HCT116 (cell line): ENCODE data around the gene DCN. TPM values are rescaled to one million over a fixed set of nuclear protein-coding genes. Genes with fewer than 3 reads are reported as not detected.

Source experiments
- ATAC-seq: fragments of 200-7000 bp; cut with Tn5 transposase; 2 replicates; pipeline ENCODE4 v1.9.1; 2020; ENCODE audit warnings: mild to moderate bottlenecking, moderate library complexity
- BruUV-seq: library from RNA; stranded (reverse); fragments of 400-500 nt; replicated peaks from 2 replicates; lab custom pipeline; 2021; lab: Mats Ljungman, UMichigan
- CTCF ChIA-PET: fragments of 300-600 bp; sonication (Branson Sonifier 250); formaldehyde crosslinking; loops from one replicate; lab custom pipeline; 2021; ENCODE audit warnings: antibody characterized with exemption; lab: Charles Lee
- POLR2A ChIA-PET: fragments of 300-600, 350-600 bp; sonication (Branson Sonifier 250); formaldehyde crosslinking; loops from one replicate; lab custom pipeline; 2021; ENCODE audit warnings: antibody characterized with exemption; lab: Charles Lee
- RAD21 ChIA-PET, 2 experiments: fragments of 300-600 bp; sonication (Branson Sonifier 250); formaldehyde crosslinking; loops; one replicate each; lab custom pipeline; 2023; ENCODE audit warnings: low total read pairs in 2 of 2; ENCODE audit not compliant: uncharacterized antibody in 2 of 2, unreplicated experiment in 2 of 2, low non-redundant PET in 1 of 2; lab: Charles Lee
- DNase-seq: peaks from one replicate; pipeline ENCODE4 v3.0.0-alpha.2; 2010; ENCODE audit warnings: low read depth, low spot score
- H2AFZ ChIP-seq: fragments of 200-600 bp; shearing (Covaris generic), sonication (generic); 2 replicates; pipeline ENCODE4 v1.6.1; 2017; ENCODE audit warnings: low read depth, mixed run types, mixed read lengths, antibody characterized with exemption, low read length; ENCODE audit not compliant: poor library complexity, severe bottlenecking
- H3K27ac ChIP-seq: 2 replicates; pipeline ENCODE4 v1.5.1; 2012; ENCODE audit warnings: low read depth, low read length
- H3K27me3 ChIP-seq: fragments of 200-600 bp; sonication (generic); 2 replicates; pipeline ENCODE4 v1.6.1; 2016; ENCODE audit warnings: mixed run types, low read length, mixed read lengths; ENCODE audit not compliant: insufficient read depth
- H3K36me3 ChIP-seq, 2 experiments: fragments of 200-500 bp in 1 of 2; fragments of 200-600 bp in 1 of 2; sonication (Bioruptor generic) in 1 of 2; sonication (generic) in 1 of 2; 2 replicates each; pipeline versions ENCODE4 v1.5.1 to v1.6.1; 2014 to 2016; ENCODE audit warnings: low read length in 2 of 2, inconsistent platforms in 1 of 2, mixed read lengths in 1 of 2, mixed run types in 1 of 2; ENCODE audit not compliant: insufficient read depth in 2 of 2, control insufficient read depth in 1 of 2
- H3K4me1 ChIP-seq, 2 experiments: fragments of 200-600 bp in 1 of 2; sonication (generic) in 1 of 2; 2 replicates each; pipeline versions ENCODE4 v1.5.1 to v1.6.1; 2012 to 2017; ENCODE audit warnings: low read length in 2 of 2, inconsistent platforms in 1 of 2, mild to moderate bottlenecking in 1 of 2, mixed read lengths in 1 of 2, mixed run types in 1 of 2, moderate library complexity in 1 of 2; ENCODE audit not compliant: insufficient read depth in 2 of 2, control insufficient read depth in 1 of 2
- H3K4me2 ChIP-seq: fragments of 200-600 bp; sonication (generic); 2 replicates; pipeline ENCODE4 v1.6.1; 2017; ENCODE audit warnings: mixed run types, low read length, mixed read lengths
- H3K4me3 ChIP-seq, 2 experiments: fragments of 200-600 bp in 1 of 2; sonication (generic) in 1 of 2; replicated peaks in 1 of 2; 2 replicates each; pipeline ENCODE4 v1.5.1; 2011 to 2016; ENCODE audit warnings: low read length in 2 of 2, control low read depth in 1 of 2, low read depth in 1 of 2, mild to moderate bottlenecking in 1 of 2, mixed read lengths in 1 of 2, mixed run types in 1 of 2
- H3K79me2 ChIP-seq: fragments of 200-600 bp; sonication (generic); 2 replicates; pipeline ENCODE4 v1.6.1; 2017; ENCODE audit warnings: mild to moderate bottlenecking, mixed run types, low read length, moderate library complexity, mixed read lengths; ENCODE audit not compliant: insufficient read depth
- H3K9ac ChIP-seq: fragments of 200-600 bp; sonication (generic); 2 replicates; pipeline ENCODE4 v1.6.1; 2016; ENCODE audit warnings: low read length, mixed read lengths
- H3K9me2 ChIP-seq: fragments of 200-600 bp; sonication (generic), shearing (Covaris generic); 2 replicates; pipeline ENCODE4 v1.6.1; 2017; ENCODE audit warnings: mixed run types, mild to moderate bottlenecking, moderate library complexity; ENCODE audit not compliant: insufficient read depth
- H3K9me3 ChIP-seq, 2 experiments: fragments of 200-500 bp in 1 of 2; fragments of 200-600 bp in 1 of 2; sonication (Bioruptor generic) in 1 of 2; sonication (generic) in 1 of 2; 2 replicates each; pipeline ENCODE4 v1.6.1; 2014 to 2017; ENCODE audit warnings: low read length in 2 of 2, mixed read lengths in 2 of 2, inconsistent platforms in 1 of 2, low read depth in 1 of 2, mild to moderate bottlenecking in 1 of 2, mixed run types in 1 of 2, moderate library complexity in 1 of 2; ENCODE audit not compliant: control insufficient read depth in 1 of 2, insufficient read depth in 1 of 2
- H4K20me1 ChIP-seq: fragments of 200-600 bp; sonication (generic), shearing (Covaris generic); 2 replicates; pipeline ENCODE4 v1.6.1; 2017; ENCODE audit warnings: mixed run types, mild to moderate bottlenecking, moderate library complexity; ENCODE audit not compliant: insufficient read depth
- ATF3 ChIP-seq: IDR thresholded peaks from 2 replicates; pipeline ENCODE4 v1.6.1; 2012
- CBX3 ChIP-seq: IDR thresholded peaks from 2 replicates; pipeline ENCODE4 v1.6.1; 2012; ENCODE audit warnings: low read depth
- EGR1 ChIP-seq: IDR thresholded peaks from 2 replicates; pipeline ENCODE4 v1.6.1; 2012; ENCODE audit warnings: low read depth
- ELF1 ChIP-seq: IDR thresholded peaks from 2 replicates; pipeline ENCODE4 v1.6.1; 2012; ENCODE audit warnings: low read depth, borderline replicate concordance
- EZH2 ChIP-seq: fragments of 200-600 bp; sonication (generic); IDR thresholded peaks from 2 replicates; pipeline ENCODE4 v1.6.1; 2017; ENCODE audit warnings: antibody characterized with exemption, mixed run types
- JUND ChIP-seq: IDR thresholded peaks from 2 replicates; pipeline ENCODE4 v1.6.1; 2012
- MAX ChIP-seq: IDR thresholded peaks from 2 replicates; pipeline ENCODE4 v1.6.1; 2012
- POLR2AphosphoS5 ChIP-seq: IDR thresholded peaks from 2 replicates; pipeline ENCODE4 v1.6.1; 2011; ENCODE audit warnings: mild to moderate bottlenecking, low read depth, low read length, moderate library complexity
- RAD21 ChIP-seq: IDR thresholded peaks from 2 replicates; pipeline ENCODE4 v1.6.1; 2012; ENCODE audit warnings: low read depth, mild to moderate bottlenecking
- REST ChIP-seq: IDR thresholded peaks from 2 replicates; pipeline ENCODE4 v1.6.1; 2012; ENCODE audit warnings: low read depth
- SIN3A ChIP-seq: IDR thresholded peaks from 2 replicates; pipeline ENCODE4 v1.6.1; 2012; ENCODE audit warnings: low read depth
- SP1 ChIP-seq: IDR thresholded peaks from 2 replicates; pipeline ENCODE4 v1.6.1; 2012; ENCODE audit warnings: low read depth
- SRF ChIP-seq: IDR thresholded peaks from 2 replicates; pipeline ENCODE4 v1.6.1; 2012; ENCODE audit warnings: low read depth
- TCF7L2 ChIP-seq: IDR thresholded peaks from 2 replicates; pipeline ENCODE4 v1.7.0; 2011; ENCODE audit warnings: borderline replicate concordance, inconsistent platforms; ENCODE audit not compliant: insufficient read depth, insufficient read length; ENCODE audit errors: extremely low read depth
- ZBTB33 ChIP-seq: IDR thresholded peaks from 2 replicates; pipeline ENCODE4 v1.6.1; 2011; ENCODE audit warnings: mild to moderate bottlenecking, low read length, moderate library complexity; ENCODE audit not compliant: insufficient replicate concordance; ENCODE audit errors: extremely low read depth
- ZFX ChIP-seq: fragments of 450-650 bp; IDR thresholded peaks from 2 replicates; pipeline ENCODE4 v1.6.1; 2017
- ZNF274 ChIP-seq: fragments of 200-500 bp; sonication (Bioruptor generic); IDR thresholded peaks from 2 replicates; pipeline ENCODE4 v1.6.1; 2014; ENCODE audit warnings: mild to moderate bottlenecking, low read depth, low read length, inconsistent platforms
- intact Hi-C: fragments of 100-400 bp; cut with micrococcal nuclease; formaldehyde crosslinking; loops from 2 replicates; pipeline ENCODE4 v1.10.0; 2022
- total RNA-seq: library from RNA; stranded (reverse); gene quantifications from one replicate; pipeline ENCODE4 v1.2.1, GENCODE V29; 2021; ENCODE audit not compliant: unreplicated experiment

DCN gene
- total RNA-seq, 1 experiment from 2014 or later = 3.6 TPM

GRCh38 chr12:91176358-91176757 lies 6.3 kb downstream of the DCN start:
- intact Hi-C loops = loop anchor here (5.0 to 10.0 kb wide), 2 partner anchors 71 to 148 kb away; no protein-coding TSS in a partner anchor
- Histone ChIP-seq H3K9me2 (no peaks in the 10 kb centered on the region), H3K9ac (no peak overlapping the region), H3K4me2 (no peak overlapping the region), H3K4me1 (no peaks in the 10 kb centered on the region), H3K9me3 (no peaks in the 10 kb centered on the region), H2AFZ (no peak overlapping the region), H3K79me2 (no peaks in the 10 kb centered on the region), H3K27me3 (no peaks in the 10 kb centered on the region), H3K4me3 (no peak overlapping the region), H4K20me1 (no peaks in the 10 kb centered on the region), H3K36me3 (no peaks in the 10 kb centered on the region), H3K27ac (no peak overlapping the region)
- ATAC-seq (no peak), DNase-seq (no peak)
- no TSS peak for BruUV-seq
- ChIA-PET CTCF (interaction anchor here (1.5 kb wide), 2 partner anchors 156 to 179 kb away, joined by 4 to 5 read pairs; no protein-coding TSS in a partner anchor), POLR2A (no interaction called here), RAD21 (no interaction called here)
- TF ChIP-seq MAX = no peak
- no peak for TF ChIP-seq CBX3

- H2AFZ ChIP-seq = no peak overlapping the region
- no TSS peak for BruUV-seq
Measured at GRCh38 chr12:91173124-91173523, 9.5 kb downstream of the DCN start.

More at GRCh38 chr12:91173124-91173523, 9.5 kb downstream of the DCN start:
- no peak for DNase-seq
- H3K4me3 ChIP-seq = no peak overlapping the region
- no peak overlapping the region for H3K9ac ChIP-seq
- no peaks in the 10 kb centered on the region for H3K27me3 ChIP-seq
- intact Hi-C loops = loop anchor here (10.0 kb wide), 1 partner anchor 152 kb away; no protein-coding TSS in a partner anchor
- ChIA-PET CTCF (no interaction called here), POLR2A (no interaction called here), RAD21 (no interaction called here)
- H3K79me2 ChIP-seq = no peaks in the 10 kb centered on the region
- ATAC-seq = no peak
- no peaks in the 10 kb centered on the region for H4K20me1 ChIP-seq
- H3K4me2 ChIP-seq = no peak overlapping the region
- TF ChIP-seq JUND (no peak), POLR2AphosphoS5 (no peak), ZFX (no peak), SRF (no peak), ZBTB33 (no peak), SP1 (no peak), CBX3 (no peak), EZH2 (no peak), ATF3 (no peak), REST (no peak), ZNF274 (no peak), RAD21 (no peak), SIN3A (no peak), ELF1 (no peak), TCF7L2 (no peak), EGR1 (no peak)
- no peaks in the 10 kb centered on the region for H3K4me1 ChIP-seq
- H3K9me3 ChIP-seq = no peaks in the 10 kb centered on the region
- H3K27ac ChIP-seq = no peak overlapping the region
- H3K9me2 ChIP-seq = no peaks in the 10 kb centered on the region
- H3K36me3 ChIP-seq = no peaks in the 10 kb centered on the region
